GM12878 (cell line): ENCODE results near the gene ARHGEF10L.

ENCODE experiments used
- FOS ChIP-seq: IDR thresholded peaks from 3 replicates; pipeline ENCODE4 v1.6.1; 2011; ENCODE audit warnings: borderline replicate concordance; ENCODE audit not compliant: insufficient read length; ENCODE audit errors: extremely low read depth
- FOXM1 ChIP-seq: IDR thresholded peaks from 2 replicates; pipeline ENCODE4 v1.6.1; 2012; ENCODE audit warnings: low read depth, mild to moderate bottlenecking, inconsistent platforms, low read length, moderate library complexity
- GABPA ChIP-seq: IDR thresholded peaks from 2 replicates; pipeline ENCODE4 v1.6.1; 2014; ENCODE audit warnings: antibody characterized with exemption, low read depth, mild to moderate bottlenecking, inconsistent platforms
- JUND ChIP-seq: IDR thresholded peaks from 2 replicates; pipeline ENCODE4 v1.6.1; 2012; ENCODE audit warnings: low read depth, mild to moderate bottlenecking, low read length, improper control_type of control experiment, moderate library complexity
- MTA2 ChIP-seq: fragments of 450-650 bp; IDR thresholded peaks from 2 replicates; pipeline ENCODE4 v1.6.1; 2016; ENCODE audit warnings: low read depth, mild to moderate bottlenecking, moderate library complexity
- SRF ChIP-seq, 2 experiments: IDR thresholded peaks; 2 replicates each; pipeline ENCODE4 v1.6.1; 2011; ENCODE audit warnings: low read depth in 2 of 2, low read length in 2 of 2, mild to moderate bottlenecking in 1 of 2, moderate library complexity in 1 of 2
- SUPT20H ChIP-seq: IDR thresholded peaks from 2 replicates; pipeline ENCODE4 v1.6.1; 2011; ENCODE audit warnings: low read depth, mild to moderate bottlenecking, low read length, moderate library complexity, borderline replicate concordance; ENCODE audit not compliant: control insufficient read depth
- ZNF217 ChIP-seq: fragments of 450-650 bp; IDR thresholded peaks from 2 replicates; pipeline ENCODE4 v1.6.1; 2017; ENCODE audit warnings: antibody characterized with exemption, mild to moderate bottlenecking
- ZNF274 ChIP-seq: IDR thresholded peaks from one replicate; pipeline ENCODE4 v1.8.0; 2011; ENCODE audit not compliant: insufficient read length, insufficient read depth
- TF ChIP-seq, protein P1 (sequence below), 3 experiments: IDR thresholded peaks in 2 of 3; conservative IDR thresholded peaks in 1 of 3; 2 replicates each; pipeline ENCODE4 v1.5.1; 2011; ENCODE audit warnings: low read depth in 3 of 3, low read length in 3 of 3, mild to moderate bottlenecking in 3 of 3, control low read depth in 2 of 3, moderate library complexity in 2 of 3, inconsistent platforms in 1 of 3, mixed read lengths in 1 of 3; ENCODE audit not compliant: control insufficient read depth in 2 of 3, insufficient read depth in 1 of 3; ENCODE audit errors: extremely low read depth in 1 of 3
- TF ChIP-seq, protein P2 (sequence below): IDR thresholded peaks from 2 replicates; pipeline ENCODE4 v1.6.1; 2011; ENCODE audit warnings: mild to moderate bottlenecking, low read depth, low read length, moderate library complexity; ENCODE audit not compliant: insufficient replicate concordance

DNA sequence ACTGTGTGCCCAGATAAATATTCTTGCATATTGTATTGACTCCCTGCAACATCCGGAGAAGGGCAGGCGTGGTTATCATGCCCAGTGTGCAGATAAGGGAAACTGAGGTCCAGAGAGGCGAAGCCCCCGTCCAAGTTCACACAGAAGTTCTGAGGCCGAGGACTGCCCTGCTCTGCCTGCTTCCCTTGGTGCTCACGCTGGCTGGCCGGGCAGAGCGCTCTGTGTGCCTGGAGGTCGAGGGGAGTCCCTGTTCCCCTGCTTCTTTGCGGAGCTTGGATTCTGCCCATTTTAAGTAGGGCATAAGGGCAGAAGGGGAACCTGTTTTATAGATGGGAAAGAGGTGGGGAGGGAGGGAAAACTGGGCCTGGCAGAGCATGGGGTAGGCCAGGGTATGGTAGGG is 122.8 kb downstream of the ARHGEF10L start:
- no peak for TF ChIP-seq SUPT20H
- no peak for TF ChIP-seq FOXM1
- TF ChIP-seq, protein P1, sequence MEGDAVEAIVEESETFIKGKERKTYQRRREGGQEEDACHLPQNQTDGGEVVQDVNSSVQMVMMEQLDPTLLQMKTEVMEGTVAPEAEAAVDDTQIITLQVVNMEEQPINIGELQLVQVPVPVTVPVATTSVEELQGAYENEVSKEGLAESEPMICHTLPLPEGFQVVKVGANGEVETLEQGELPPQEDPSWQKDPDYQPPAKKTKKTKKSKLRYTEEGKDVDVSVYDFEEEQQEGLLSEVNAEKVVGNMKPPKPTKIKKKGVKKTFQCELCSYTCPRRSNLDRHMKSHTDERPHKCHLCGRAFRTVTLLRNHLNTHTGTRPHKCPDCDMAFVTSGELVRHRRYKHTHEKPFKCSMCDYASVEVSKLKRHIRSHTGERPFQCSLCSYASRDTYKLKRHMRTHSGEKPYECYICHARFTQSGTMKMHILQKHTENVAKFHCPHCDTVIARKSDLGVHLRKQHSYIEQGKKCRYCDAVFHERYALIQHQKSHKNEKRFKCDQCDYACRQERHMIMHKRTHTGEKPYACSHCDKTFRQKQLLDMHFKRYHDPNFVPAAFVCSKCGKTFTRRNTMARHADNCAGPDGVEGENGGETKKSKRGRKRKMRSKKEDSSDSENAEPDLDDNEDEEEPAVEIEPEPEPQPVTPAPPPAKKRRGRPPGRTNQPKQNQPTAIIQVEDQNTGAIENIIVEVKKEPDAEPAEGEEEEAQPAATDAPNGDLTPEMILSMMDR (IDR thresholded peaks at IDR 0.05 in 2 of 3, conservative IDR thresholded peaks at IDR 0.05 in 1 of 3; ENCODE audit: control insufficient read depth in 2 of 3, extremely low read depth in 1 of 3, insufficient read depth in 1 of 3, low read depth in 3 of 3, low read length in 3 of 3) = no peak
- no peak for TF ChIP-seq MTA2
- no peak for TF ChIP-seq SRF (IDR thresholded peaks at IDR 0.05; ENCODE audit: low read depth in 2 of 2, low read length in 2 of 2)
- TF ChIP-seq, protein P2, sequence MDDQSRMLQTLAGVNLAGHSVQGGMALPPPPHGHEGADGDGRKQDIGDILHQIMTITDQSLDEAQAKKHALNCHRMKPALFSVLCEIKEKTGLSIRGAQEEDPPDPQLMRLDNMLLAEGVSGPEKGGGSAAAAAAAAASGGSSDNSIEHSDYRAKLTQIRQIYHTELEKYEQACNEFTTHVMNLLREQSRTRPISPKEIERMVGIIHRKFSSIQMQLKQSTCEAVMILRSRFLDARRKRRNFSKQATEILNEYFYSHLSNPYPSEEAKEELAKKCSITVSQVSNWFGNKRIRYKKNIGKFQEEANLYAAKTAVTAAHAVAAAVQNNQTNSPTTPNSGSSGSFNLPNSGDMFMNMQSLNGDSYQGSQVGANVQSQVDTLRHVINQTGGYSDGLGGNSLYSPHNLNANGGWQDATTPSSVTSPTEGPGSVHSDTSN = no peak
- no peak for TF ChIP-seq ZNF217
- no peak for TF ChIP-seq GABPA
- TF ChIP-seq JUND = no peak
- no peak for TF ChIP-seq FOS
- no peak for TF ChIP-seq ZNF274
